ENCODE data around the gene ATP2B2.

The ATP2B2 gene

DNA sequence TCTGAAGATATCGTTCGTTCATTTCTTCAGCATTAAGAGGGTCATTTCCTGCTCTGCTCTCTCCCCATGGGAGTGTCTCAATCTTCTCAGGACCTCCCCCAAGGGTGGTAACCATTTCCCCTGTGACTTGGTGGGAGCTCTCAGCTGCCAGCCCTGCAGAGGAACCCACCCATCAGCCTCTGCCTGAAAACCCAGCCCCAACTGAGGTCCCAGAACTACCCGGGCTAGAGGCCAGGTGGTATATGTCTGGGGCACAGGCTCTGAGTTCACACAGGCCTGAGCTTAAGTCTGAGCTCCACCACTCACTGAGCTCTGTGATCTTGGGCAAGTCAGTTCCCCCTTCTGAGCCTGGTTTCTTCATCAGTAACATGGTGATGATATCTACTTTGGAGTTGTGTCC is 10.0 kb upstream of the ATP2B2 start:
- no peak overlapping the region for H3K4me3 ChIP-seq (ENCODE audit: low read length)
- peak; percentile 9 for DNase-seq (ENCODE audit: low read depth, low spot score)

DNA sequence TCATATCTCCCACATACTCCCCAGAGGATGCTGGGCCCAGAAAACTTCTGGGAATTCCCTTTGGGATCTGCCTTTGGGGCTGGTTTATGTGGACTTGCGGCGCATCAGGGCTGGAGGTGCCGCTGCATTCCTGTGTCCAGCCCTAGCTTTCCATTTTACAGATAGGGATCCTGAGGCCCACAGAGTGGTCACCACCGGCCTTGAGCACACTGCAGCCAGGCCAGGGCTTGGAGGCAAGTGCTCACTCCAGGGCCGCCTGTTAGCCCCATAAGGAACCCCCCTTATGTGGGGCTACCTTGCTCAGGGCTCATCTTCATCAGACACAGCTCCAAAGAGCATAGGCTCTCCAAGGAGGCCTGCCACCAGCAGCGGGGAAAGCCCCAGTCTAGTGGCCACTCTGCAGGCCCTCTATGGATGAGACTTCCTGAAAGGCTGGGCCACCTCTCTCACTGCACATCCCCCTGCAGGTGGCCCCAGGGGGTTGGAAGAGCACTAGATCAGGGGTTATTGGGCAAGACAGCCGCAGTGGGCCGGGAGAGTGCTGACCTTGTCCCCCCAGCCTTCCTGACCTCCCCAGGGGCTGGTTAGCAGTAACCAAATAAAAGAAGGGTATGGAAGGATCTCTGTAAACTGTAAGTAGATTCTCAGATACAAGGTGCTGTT is 9.2 kb upstream of the ATP2B2 start:
- no peak for DNase-seq (ENCODE audit: low read depth, low spot score)
- no peak overlapping the region for H3K4me3 ChIP-seq (ENCODE audit: low read length)

DNA sequence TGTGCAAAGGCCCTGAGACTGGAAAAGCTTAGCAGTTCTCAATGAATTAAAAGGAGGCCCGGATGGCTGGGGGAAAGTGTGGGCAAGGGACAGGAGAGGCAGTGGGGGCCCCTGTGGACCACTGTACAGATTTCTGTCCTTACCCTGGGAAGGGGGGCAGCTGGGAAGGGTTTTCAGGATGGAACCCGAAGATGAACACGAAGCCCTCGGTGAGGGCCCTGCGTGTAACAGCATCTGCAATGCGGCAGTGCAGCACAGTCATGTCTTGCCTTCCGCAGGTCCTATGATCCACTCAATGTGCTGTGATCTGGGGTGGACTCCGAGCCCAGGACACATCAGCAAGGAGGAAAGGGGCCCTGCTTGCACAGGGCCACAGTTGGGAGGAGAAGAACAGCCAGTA is 7.9 kb upstream of the ATP2B2 start:
- no peak overlapping the region for H3K4me3 ChIP-seq (ENCODE audit: low read length)
- no peak for DNase-seq (ENCODE audit: low read depth, low spot score)

DNA sequence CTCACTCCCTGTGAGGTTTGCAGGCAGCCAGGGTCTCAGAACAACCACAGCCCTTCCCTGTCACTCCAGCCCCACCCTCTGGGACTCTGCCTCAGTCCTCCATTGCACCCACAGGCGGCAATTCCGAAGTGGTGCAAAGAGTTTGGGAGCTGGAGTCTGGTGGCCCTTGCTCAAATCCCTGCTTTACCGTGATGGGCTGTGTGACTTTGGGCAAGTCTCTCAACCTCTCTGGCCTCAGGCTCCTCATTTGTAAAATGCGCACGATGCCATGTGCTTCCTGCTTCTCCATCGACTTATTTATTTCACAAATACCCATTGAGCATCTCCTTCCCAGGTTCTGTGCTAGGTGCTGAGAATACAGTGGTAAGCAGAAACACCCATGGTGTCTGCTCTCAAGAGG is 7.3 kb upstream of the ATP2B2 start:
- DNase-seq (ENCODE audit: low read depth, low spot score): no peak
- no peak overlapping the region for H3K4me3 ChIP-seq (ENCODE audit: low read length)

DNA sequence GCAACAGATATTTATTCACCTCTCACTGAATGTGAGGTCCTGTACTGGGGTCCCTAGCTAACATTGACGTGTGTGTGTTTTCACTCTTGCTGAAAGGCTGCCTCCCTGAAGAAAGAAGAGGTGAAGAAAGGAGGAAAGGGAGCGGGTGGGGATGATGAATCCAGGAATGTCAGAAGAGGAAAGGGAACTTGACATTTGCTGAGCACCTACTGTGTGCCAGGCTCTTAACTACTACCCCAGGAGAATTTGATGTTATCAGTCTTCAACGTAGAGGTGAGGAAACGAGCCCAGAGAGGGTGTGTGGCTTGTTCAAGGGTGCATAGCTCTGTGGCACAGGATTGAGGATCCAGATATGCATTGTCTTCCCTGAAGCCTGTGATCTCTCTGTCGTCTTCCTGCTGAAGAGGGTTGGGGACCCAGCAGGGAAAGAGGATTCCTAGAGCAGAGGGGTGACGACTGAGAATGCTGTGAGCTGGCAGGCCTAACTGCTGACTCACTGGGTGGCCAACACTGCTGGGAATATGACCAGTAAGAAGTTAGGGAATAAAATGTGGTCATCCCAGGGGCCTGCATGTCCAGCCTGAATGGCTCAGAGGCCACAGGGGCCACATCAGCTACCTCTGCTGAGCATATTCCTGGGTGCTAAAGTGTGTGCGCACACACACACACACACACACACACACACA is 6.6 kb upstream of the ATP2B2 start:
- no peak for DNase-seq (ENCODE audit: low read depth, low spot score)
- no peak overlapping the region for H3K4me3 ChIP-seq (ENCODE audit: low read length)

DNA sequence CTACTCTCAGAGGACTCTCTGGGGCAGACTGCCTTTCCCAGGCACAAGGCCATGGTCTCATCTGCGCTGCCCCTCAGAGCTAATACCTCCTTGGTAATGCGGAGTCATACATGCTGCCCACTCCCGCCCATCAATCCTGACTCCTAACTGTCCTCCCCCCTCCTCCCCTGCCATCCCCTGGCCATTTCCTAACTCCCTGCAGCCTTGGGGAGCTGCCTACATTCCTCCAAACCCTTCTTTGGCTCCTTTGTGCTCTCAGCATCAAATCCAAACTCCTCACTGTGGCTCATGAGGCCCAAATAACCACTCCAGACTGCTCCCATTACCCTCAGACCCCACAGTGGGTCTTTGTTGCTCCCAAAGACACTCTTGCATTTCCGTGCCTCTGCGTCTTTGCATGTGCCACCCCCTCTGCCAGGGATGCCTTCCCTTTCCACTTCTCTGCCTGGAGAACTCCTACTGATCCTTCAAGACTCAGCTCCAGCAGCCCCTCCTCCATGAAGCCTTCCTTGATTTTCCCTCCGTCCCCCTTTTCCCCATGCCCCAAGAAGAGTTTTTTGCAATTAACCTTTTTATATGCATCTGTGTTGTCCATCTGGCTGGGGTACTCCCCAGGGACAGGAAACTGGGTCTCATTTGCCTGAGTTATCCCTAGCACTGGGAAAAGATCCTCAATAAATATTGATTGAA is 5.5 kb upstream of the ATP2B2 start:
- DNase-seq (ENCODE audit: low read depth, low spot score): no peak

DNA sequence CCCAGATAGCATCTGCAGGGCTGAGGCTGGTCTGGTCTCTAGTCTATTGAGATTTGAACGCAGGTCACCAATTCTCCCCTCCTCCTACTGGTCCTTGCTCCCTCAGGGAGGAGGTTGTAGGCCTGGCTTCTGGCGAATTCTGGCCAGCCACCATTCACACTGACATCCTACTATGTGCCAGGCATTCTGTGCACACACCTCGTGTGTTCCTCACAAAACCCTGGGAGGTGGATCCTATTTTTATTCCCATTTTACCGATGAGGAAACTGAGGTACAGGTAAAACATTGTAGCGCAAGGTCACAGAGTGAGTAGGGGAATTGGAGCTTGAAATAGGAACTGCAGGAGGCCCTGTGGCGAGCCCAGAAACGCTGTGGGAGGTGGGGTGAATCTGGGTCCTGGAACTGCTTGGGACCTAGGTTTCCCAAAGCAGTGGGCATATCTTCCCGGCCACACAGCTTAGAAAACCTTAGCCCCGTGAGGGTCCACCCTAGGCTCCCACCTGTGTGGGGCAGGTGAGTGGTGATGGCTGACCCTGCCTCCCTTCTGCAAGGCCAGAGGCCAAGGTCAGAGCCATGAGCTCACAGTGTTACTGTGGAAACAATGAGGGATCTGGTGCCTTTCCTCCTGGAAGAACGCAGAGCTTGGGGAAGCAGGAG is 4.8 kb upstream of the ATP2B2 start:
- DNase-seq (ENCODE audit: low read depth, low spot score): no peak
- H3K4me3 ChIP-seq (ENCODE audit: low read length): no peak overlapping the region

More for the DNA sequence above, 5.5 kb upstream of the ATP2B2 start:
- H3K4me3 ChIP-seq (ENCODE audit: low read length): no peak overlapping the region

DNA sequence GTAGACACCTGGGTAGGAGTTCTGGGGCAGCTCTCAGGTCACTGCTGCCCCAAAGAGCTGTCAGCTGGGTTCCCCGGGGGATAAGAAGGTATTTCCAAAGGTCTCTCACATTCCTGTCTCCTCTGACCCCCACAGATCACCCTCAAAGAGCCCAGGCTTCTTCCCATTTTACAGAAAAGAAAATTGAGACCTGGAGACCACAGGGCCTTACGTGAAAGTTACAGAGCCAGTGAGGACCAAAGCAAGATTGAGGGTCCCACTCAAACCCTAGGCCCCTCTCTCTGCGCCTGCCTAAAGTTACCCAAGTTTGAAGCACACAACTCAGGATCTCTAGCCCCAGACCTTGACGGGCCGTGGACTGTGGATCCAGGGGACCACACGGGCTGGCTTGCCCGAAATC is 3.9 kb upstream of the ATP2B2 start:
- DNase-seq (ENCODE audit: low read depth, low spot score): no peak
- H3K4me3 ChIP-seq (ENCODE audit: low read length): no peak overlapping the region

DNA sequence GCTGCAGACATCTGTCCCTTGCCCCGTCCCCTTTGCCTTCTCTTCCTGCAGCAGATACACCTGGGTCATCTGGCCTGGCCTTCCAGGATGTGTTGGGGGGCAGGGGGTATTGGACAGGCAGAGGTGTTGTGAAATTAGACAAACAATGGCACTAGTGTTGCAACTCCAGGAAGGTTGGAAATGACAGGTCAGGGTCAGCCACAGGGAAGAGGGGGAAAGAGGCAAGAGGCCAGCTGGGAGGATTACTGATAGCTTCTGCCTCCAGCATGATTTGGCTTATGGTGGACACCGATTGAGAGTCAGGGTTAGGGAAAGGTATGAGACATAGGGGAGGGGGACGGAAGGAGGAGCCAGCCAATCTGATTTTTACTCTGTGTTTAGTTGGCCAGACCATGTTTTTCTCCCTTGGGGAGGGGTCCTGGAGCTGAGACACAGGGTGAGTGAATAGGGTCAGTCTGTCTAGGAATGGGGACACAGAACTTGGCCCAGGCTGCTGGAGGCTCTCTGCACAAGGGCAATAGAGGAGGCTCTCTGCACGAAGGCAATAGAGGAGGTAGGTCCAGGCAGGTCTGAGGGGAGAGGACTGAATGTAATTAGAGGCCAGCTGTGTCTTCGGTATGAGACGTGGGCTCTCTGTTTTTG is 3.4 kb upstream of the ATP2B2 start:
- no peak for DNase-seq (ENCODE audit: low read depth, low spot score)
- no peak overlapping the region for H3K4me3 ChIP-seq (ENCODE audit: low read length)

DNA sequence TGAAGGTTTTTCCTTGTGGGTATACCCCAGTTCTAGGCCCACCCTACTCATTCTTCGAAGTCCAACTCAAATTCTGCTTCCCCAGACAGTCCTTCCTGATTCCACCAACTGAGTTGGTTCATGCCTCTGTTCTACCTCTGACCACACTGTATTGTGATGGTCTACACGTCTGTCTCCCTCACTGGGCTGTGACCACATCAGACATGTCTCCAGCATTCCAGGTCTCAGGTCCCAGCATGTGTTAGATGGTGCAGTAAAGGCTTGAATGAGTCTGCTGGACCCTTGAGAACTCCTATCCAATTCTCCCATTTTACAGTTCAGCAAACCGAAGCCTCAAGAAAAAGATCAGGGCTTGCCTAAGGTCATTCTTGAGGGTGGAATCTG is 2.8 kb upstream of the ATP2B2 start:
- DNase-seq (ENCODE audit: low read depth, low spot score): no peak
- H3K4me3 ChIP-seq (ENCODE audit: low read length): no peak overlapping the region

DNA sequence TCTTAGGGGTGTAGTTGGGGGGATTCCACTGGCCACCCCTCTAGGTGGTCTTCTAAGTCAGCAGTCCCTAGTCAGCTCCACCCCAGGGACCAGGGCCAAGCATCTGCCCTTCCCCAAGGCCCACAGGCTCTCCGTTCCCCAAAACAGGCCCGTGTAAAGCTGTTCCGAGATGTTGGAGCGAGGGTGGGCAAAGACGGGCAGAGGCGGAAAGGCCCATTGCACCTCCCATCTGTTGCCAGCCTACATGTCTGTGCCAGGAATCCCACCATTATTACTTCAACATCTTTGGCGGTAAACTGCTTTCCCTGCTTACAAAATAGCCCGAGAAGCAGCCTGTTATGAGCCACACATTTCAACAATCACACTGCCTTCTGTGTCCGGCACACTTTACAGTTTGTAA is 1.9 kb upstream of the ATP2B2 start:
- no peak for DNase-seq (ENCODE audit: low read depth, low spot score)
- no peak overlapping the region for H3K4me3 ChIP-seq (ENCODE audit: low read length)

DNA sequence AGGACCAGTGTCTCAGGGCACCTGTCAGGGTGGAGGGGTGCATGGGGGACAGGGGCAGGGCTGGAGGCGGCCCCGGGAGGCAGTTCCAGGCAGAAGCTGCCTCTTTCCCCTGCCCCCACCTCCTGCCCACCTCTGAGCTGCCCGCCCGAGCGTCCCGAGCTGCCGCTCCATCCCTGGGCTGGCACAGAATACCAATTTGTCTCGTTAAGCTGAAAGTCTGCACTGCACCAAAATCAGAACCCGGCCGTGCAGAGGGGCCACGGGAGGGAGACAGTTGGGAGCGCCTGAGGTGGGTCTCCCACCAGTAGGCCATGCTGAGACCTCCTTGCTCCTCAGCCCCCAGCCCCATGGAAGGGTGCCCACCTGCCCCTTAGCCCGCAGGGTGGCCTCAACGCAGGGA is 1.3 kb upstream of the ATP2B2 start:
- no peak overlapping the region for H3K4me3 ChIP-seq (ENCODE audit: low read length)
- DNase-seq (ENCODE audit: low read depth, low spot score): no peak

DNA sequence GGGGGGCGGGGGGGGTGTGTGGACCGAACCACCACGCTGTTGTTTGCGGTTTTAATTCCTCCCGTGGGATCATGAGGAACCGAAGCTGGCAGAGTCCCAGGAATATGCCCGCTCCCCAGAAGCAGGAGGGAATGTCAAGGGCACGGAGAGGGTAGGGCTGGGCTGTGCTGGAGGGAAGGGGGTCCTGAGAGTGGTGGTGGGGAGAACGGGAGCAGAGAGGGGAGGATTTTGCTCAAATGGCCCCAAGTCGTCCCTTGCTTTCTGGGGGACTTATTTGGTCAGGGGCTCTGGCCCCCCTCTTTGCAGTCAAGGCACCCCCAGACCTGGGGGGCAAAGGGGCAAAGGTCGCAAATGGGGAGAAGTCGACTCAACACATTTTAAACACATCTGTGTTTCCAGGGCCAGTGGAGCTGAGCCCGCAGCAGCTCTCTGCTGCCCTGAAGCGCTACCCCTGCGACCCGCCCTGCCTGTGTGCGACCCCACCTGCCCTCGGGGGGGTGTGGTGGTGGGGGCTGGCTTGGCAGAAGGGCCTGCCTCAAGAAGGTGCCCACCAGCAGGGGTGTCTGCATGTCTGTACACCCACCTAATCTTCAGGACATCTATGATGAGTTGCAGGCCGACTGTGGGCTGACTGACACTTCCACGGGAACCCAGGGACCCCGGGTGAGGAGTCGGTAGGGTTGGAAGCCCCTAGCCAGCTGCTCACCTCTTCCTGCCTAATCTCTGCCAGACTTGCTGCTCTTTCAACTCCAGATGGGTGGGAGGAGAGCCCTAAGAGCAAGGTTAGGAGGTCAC is 602 bp upstream of the ATP2B2 start:
- no peak overlapping the region for H3K4me3 ChIP-seq (ENCODE audit: low read length)
- DNase-seq (ENCODE audit: low read depth, low spot score): no peak

DNA sequence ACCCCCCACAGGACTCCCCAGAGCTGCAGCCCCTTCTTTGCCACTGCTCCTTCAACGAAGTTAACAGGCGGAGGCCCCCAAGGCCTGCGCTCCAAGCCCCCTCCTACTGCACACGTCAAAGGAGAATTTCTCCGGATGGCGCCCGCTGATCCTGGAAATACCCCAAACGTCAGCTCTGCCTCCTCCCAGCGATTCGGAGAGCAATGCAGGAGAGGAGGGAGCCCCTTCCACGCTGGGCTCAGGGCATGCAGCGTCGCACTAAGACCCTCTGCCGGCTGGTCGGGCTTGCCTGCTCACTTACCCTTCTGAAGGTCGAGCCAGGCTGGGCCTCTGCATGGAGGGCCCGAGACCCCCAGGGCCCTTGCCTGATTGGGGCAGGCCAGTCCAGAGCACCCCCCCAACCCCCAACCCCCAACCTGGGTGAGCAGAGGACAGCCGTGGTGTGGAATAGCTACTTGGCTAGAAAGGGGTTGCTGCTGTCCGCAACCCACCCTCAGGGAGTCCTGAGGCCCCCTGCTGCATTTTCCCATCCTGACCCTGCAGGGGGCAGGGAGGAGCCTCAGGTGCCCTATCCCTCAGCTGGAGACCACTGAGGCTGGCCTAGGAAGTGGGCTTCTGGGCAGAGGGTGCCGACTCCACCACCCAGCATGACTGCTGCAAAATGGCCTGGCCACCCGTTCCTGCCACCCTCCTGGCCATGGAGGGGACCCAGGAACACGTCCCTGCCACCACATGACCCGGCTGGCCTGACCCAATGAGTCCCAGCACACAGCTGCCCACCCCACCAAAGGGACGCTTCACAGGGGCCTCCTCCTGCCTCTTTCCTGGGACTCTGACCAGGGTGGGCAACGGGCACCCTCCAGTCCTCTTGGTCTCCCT is 976 bp downstream of the ATP2B2 start:
- no peak overlapping the region for H3K4me3 ChIP-seq (ENCODE audit: low read length)
- DNase-seq (ENCODE audit: low read depth, low spot score): no peak

DNA sequence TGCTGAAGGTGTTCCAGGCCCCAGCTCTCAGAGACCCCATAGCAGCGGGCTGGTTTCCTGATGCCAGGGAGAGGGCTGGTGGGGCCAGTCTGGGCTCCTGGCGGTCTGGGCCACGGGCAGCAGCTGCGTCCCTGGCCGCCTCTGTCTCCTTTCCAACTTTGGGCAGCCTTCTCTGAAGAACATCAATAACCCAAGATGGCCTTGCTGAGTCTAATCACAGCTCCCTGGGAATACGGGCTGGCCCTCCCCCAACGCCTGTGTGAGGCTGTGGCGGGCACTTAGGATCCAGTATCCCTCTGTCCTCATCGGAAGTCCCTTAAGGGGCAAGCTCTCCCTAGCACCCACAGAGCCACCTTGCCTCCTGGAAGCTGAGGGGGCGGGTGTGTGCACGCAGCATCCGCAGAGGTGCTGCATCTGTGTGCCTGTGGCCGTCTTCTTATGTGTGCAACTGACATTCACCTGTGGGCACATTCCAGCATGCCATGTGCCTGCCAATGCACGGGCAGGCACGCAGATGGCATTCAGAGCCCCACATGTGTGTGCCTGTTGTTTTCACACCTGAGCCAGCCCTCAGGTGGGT is 2.1 kb downstream of the ATP2B2 start:
- DNase-seq (ENCODE audit: low read depth, low spot score): no peak

DNA sequence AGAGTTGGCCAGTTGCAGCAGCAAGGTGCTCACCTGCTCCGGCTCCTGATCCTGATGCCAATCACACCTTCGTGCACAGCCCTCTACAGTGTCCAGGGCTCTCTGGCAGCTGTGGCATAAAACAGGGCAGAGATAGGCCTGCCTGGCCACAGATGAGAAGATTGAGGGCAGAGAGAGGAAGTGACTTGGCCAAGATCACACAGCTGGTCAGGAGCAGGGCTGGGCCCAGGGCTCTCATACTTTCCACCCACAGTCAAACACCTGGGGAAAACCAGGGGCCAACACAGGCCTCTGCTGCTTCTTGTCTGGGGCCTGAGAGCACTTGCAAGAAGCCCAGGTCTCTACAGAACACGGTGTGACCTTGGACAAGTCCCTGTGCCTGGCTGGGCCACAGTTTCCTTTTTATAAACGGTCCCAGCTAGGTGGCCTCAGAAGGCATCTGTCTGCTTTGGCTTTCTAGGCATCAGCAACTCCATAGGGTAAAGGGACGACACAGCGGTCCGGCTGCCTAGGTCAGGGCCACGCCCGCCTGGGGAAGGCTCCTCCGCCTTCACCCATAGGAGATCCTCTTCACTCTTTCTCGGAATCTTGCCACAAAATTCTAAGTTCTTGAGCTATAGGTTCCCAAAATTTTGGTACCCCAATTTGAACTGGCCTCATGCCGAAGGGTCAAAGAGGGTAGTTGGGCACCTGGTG is 3.1 kb downstream of the ATP2B2 start:
- DNase-seq (ENCODE audit: low read depth, low spot score): no peak
- no peak overlapping the region for H3K4me3 ChIP-seq (ENCODE audit: low read length)

More for the DNA sequence above, 2.1 kb downstream of the ATP2B2 start:
- no peak overlapping the region for H3K4me3 ChIP-seq (ENCODE audit: low read length)

DNA sequence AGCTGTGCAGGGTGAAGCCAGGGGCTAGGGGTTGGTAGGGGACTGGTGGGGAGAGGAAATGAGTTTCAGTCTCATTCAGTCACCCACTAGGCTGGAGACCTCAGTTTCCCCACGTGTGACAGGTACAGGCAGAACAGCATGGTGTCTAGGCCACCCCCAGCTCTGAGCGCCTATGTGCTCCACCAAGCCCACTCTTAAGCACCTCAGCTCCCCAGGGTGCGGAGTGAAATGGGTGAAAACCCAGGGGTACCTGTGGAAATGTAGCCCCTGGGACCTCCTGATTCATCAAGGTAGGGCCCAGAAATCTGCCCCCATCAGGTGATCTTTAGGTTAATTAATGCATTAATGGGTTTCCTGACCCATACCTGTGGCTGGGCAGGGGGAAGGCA is 3.7 kb downstream of the ATP2B2 start:
- H3K4me3 ChIP-seq (ENCODE audit: low read length): no peak overlapping the region
- no peak for DNase-seq (ENCODE audit: low read depth, low spot score)
